Right lobe of liver (tissue), 6 donors: ENCODE measurements around the gene PLXNB3. TPM values are rescaled to one million over a fixed set of nuclear protein-coding genes. Genes with fewer than 3 reads are reported as not detected.
"Not testable (repeated sequence)": the region's sequence is repeated elsewhere in the genome, so short reads cannot be mapped to it uniquely, and the experiment has no call there.

Experiments used
- ATAC-seq, 4 donors: fragments of 200-7000 bp; cut with Tn5 transposase; one replicate each; pipeline ENCODE4 v1.9.1; 2020; ENCODE audit warnings: mild to moderate bottlenecking in 4 of 4, moderate library complexity in 4 of 4
- DNase-seq, 3 donors: peaks; one replicate each; pipeline ENCODE4 v3.0.0-alpha.2; 2020
- H3K27ac ChIP-seq, 3 donors: fragments of 200-600 bp; one replicate each; pipeline ENCODE4 v1.8.0; 2022
- H3K27me3 ChIP-seq, 2 donors: fragments of 200-600 bp; one replicate each; pipeline ENCODE4 v1.8.0; 2022
- H3K36me3 ChIP-seq, 4 donors: fragments of 200-600 bp; sonication (generic) in 1 of 4; one replicate each; pipeline versions ENCODE4 v1.5.1 to v1.8.0; 2017 to 2022; ENCODE audit warnings: control low read depth in 1 of 4
- H3K4me1 ChIP-seq, 4 donors: fragments of 200-600 bp; sonication (generic) in 1 of 4; one replicate each; pipeline versions ENCODE4 v1.5.1 to v1.8.0; 2017 to 2022; ENCODE audit warnings: control low read depth in 1 of 4
- H3K4me3 ChIP-seq, 3 donors: fragments of 200-600 bp; one replicate each; pipeline ENCODE4 v1.8.0; 2022
- H3K9me3 ChIP-seq, 4 donors: fragments of 200-600 bp; sonication (generic) in 1 of 4; one replicate each; pipeline versions ENCODE4 v1.5.1 to v1.8.0; 2017 to 2022; ENCODE audit warnings: control low read depth in 1 of 4
- CTCF ChIP-seq, 4 donors: fragments of 200-600 bp in 3 of 4; fragments of 450-650 bp in 1 of 4; IDR thresholded peaks; one replicate each; pipeline versions ENCODE4 v1.5.1 to v1.8.0; 2016 to 2022; ENCODE audit warnings: antibody characterized with exemption in 4 of 4, mild to moderate bottlenecking in 2 of 4
- POLR2A ChIP-seq: fragments of 450-650 bp; IDR thresholded peaks from one replicate; pipeline ENCODE4 v1.6.1; 2017; ENCODE audit warnings: antibody characterized with exemption, mild to moderate bottlenecking
- WGBS: methylation state at CpG from one replicate; pipeline ENCODE4 v1.1.6; 2018; ENCODE audit warnings: low coverage, low lambda C conversion rate; ENCODE audit not compliant: insufficient coverage; ENCODE audit errors: missing lambda C conversion rate; 5-methylcytosine and 5-hydroxymethylcytosine counted together
- intact Hi-C, 2 donors: fragments of 100-400 bp; cut with DNase I; formaldehyde crosslinking; loops; one replicate each; pipeline versions ENCODE4 v1.11.2 to v1.14.1; 2022
- total RNA-seq, 6 experiments: library from RNA; depleted of rRNA in 2 of 6; stranded (reverse); fragments of >200 nt in 2 of 6; fragmentation: NEBNext Ultra II Directional in 3 of 6; extraction: Animal tissue kit (Norgen Biotek cat#: 25700) in 3 of 6; gene quantifications; one replicate each; pipeline versions ENCODE4 v1.1.0 to v1.2.4, GENCODE V29; 2016 to 2023
- donor health status: DM: no; HTN: yes; CAD: no.
- donor health status: DM: no; HTN: no; CAD: no.
- donor health status: DM: no; HTN: no; CAD: no.
- donor health status: DM: no; HTN: yes; CAD: no.
- donor health status: DM: no; HTN: yes; CAD: no.

PLXNB3 gene
- total RNA-seq, 6 experiments from 2014 or later = 0.55 to 1.7 (median 0.94) TPM

GRCh38 chrX:153744210-153745066 lies 19.6 kb upstream of the PLXNB3 start:
- 26% methylated on average over 16 of the region's 38 CpGs for WGBS
- Histone ChIP-seq H3K36me3 (no peaks in the 10 kb centered on the region), H3K27ac (no peak overlapping the region), H3K4me1 (no peaks in the 10 kb centered on the region), H3K9me3 (no peaks in the 10 kb centered on the region), H3K27me3 (no peaks in the 10 kb centered on the region), H3K4me3 (no peak overlapping the region)
- intact Hi-C loops = no loop called here
- no peak for TF ChIP-seq CTCF (IDR thresholded peaks at IDR 0.05)
- TF ChIP-seq POLR2A = no peak
- peak in 1 of 3 donors; percentile 21 for DNase-seq
- no peak for ATAC-seq

GRCh38 chrX:153745067-153745433 lies 19.0 kb upstream of the PLXNB3 start:
- DNase-seq, ATAC-seq, H3K4me1 ChIP-seq, H3K27me3 ChIP-seq, intact Hi-C loops, H3K4me3 ChIP-seq, H3K9me3 ChIP-seq, H3K36me3 ChIP-seq, H3K27ac ChIP-seq: not testable (repeated sequence)
- 43% methylated on average over 6 of the region's 12 CpGs for WGBS

- Histone ChIP-seq H3K9me3 (no peaks in the 10 kb centered on the region), H3K27me3 (no peaks in the 10 kb centered on the region), H3K4me3 (no peak overlapping the region), H3K36me3 (no peaks in the 10 kb centered on the region), H3K4me1 (no peaks in the 10 kb centered on the region), H3K27ac (no peak overlapping the region)
- no peak for ATAC-seq
- 44% methylated on average over 3 of the region's 3 CpGs for WGBS
- intact Hi-C loops = no loop called here
- no peak for DNase-seq
- TF ChIP-seq CTCF (IDR thresholded peaks at IDR 0.05) (no peak), POLR2A (no peak)
These were observed 17.7 kb upstream of the PLXNB3 start for GRCh38 chrX:153746359-153746758.

- H3K36me3 ChIP-seq, H3K4me1 ChIP-seq, DNase-seq, H3K9me3 ChIP-seq, H3K4me3 ChIP-seq, ATAC-seq, H3K27me3 ChIP-seq, H3K27ac ChIP-seq, intact Hi-C loops: not testable (repeated sequence)
- WGBS = 30% methylated on average over 3 of the region's 6 CpGs
These were observed 17.1 kb upstream of the PLXNB3 start for GRCh38 chrX:153746991-153747390.

GRCh38 chrX:153749017-153749416 lies 15.0 kb upstream of the PLXNB3 start:
- DNase-seq, H3K27me3 ChIP-seq, H3K4me1 ChIP-seq, ATAC-seq, intact Hi-C loops, H3K4me3 ChIP-seq, H3K36me3 ChIP-seq, H3K9me3 ChIP-seq, H3K27ac ChIP-seq: not testable (repeated sequence)
- 70% methylated on average over 5 of the region's 7 CpGs for WGBS

- DNase-seq = no peak
- intact Hi-C loops = no loop called here
- 58% methylated on average over 6 of the region's 12 CpGs for WGBS
- no peaks in the 10 kb centered on the region for H3K36me3 ChIP-seq
- no peaks in the 10 kb centered on the region for H3K9me3 ChIP-seq
- H3K4me1 ChIP-seq = no peaks in the 10 kb centered on the region
- TF ChIP-seq POLR2A (no peak), CTCF (IDR thresholded peaks at IDR 0.05) (no peak)
- no peak for ATAC-seq
- no peak overlapping the region for H3K27ac ChIP-seq
- H3K4me3 ChIP-seq = no peak overlapping the region
- no peaks in the 10 kb centered on the region for H3K27me3 ChIP-seq
These were observed 13.8 kb upstream of the PLXNB3 start for GRCh38 chrX:153750127-153750774.
